Central memory CD4-positive, alpha-beta T cell (primary cell): Measurements from ENCODE around the gene TBC1D12.
"Not testable (repeated sequence)": the region's sequence is repeated elsewhere in the genome, so short reads cannot be mapped to it uniquely, and the experiment has no call there.

Experiments
- DNase-seq: peaks from one replicate; pipeline ENCODE4 v3.0.0; 2022

TBC1D12 gene

DNA sequence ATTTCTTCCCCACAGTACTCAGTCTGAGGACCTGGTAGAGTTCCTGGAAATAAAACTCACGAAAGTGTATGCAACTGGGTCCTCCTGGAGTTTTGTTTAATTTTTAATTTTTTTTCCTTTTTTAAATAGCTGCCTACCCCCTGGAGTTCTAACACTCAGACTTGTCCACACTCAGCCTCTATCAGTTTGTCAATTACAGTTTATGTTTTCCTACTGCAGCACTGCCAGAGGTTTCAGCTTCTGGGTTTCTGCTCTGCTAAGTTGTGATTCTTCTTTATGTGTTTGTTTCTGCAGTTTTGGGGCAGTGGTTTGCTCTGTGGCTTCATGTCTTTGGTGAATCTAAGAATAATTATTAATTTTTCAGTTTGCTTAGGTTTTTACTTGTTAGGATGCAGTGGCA is 59.2 kb downstream of the TBC1D12 start:
- no peak for DNase-seq

DNA sequence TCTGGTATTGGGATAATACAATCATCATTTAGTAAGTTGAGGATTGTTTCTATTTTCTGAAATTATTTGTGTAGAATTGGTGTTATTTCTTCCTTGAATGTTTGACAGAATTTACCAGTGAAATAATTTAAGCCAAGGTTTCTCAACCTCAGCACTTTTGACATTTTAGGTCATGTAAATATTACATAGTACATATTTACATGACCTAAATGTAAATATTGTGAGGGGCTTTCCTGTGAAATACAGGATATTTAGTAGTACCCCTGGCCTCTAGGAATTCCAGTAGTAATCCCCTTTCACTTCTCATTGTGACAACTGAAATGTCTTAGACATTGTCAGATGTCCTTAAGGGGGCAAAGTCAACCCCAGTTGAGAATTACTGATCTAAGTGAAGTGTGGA is 59.8 kb downstream of the TBC1D12 start:
- DNase-seq, result no peak

DNA sequence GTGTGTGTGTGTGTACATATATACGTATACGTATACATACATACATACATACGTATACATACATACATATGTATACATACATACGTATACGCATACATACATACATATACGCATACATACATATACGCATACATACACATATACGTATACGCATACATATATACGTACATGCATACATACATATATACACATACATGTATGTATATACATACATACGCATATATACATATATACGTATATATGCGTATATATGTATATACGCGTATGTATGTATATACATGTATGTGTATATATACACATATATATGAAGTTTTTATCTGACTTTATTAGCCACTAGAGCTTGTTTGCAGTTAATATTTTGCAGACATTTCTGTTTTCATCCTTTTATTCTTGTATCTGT is 63.3 kb downstream of the TBC1D12 start:
- no peak for DNase-seq

- DNase-seq, result no peak
Measured at GRCh38 chr10:94481410-94481809, 79.1 kb downstream of the TBC1D12 start.

DNA sequence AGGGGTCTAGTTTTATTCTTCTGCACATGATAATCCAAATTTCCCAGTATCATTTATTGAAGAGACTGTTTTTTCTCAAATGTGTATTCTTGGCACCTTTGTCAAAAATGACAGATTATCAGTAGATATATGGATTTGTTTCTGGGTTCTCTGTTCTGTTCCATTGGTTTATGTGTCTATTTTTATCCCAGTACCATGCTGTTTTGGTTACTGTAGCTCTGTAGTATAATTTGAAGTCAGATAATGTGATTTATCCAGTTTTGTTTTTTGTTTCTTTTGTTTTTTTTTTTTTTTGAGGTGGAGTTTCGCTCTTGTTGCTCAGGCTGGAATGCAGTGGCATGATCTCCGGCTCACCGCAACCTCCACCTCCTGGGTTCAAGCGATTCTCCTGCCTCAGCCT is 81.6 kb downstream of the TBC1D12 start:
- DNase-seq, result no peak

DNA sequence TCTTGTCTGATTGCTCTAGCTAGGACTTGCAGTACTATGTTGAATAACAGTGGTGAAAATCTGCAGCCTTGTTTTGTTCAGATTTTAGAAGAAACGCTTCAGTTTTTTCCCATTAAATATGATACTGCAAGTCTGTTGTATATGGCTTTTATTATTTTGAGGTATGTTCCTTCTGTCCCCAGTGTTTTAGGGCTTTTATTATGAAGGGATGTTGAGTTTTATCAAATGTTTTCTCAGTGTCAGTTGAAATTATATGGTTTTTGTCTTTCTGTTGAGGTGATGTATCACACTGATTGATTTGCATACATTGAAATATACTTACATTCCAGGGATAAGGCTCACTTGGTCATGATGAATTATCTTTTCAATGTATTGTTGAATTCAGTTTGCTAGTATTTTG is 82.8 kb downstream of the TBC1D12 start:
- DNase-seq, result no peak

DNA sequence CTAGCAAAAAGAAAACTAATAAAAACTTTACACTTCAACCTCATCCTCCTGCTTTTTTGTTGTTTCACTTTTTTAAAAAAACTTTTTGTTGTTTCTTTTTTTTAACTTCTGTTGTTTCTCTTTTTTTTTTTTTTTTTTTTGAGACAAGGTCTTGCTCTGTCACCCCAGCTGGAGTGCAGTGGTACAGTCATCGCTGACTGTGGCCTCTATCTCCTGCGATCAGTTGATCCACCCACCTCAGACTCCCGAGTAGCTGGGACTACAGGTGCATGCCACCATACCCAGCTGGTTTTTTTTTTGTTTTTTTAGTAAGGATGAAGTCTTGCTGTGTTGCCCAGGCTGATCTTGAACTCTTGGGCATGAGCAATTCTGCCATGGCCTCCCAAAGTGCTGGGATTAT is 85.2 kb downstream of the TBC1D12 start:
- no peak for DNase-seq

GRCh38 chr10:94489107-94489506 is 86.8 kb downstream of the TBC1D12 start:
- DNase-seq, result no peak

DNA sequence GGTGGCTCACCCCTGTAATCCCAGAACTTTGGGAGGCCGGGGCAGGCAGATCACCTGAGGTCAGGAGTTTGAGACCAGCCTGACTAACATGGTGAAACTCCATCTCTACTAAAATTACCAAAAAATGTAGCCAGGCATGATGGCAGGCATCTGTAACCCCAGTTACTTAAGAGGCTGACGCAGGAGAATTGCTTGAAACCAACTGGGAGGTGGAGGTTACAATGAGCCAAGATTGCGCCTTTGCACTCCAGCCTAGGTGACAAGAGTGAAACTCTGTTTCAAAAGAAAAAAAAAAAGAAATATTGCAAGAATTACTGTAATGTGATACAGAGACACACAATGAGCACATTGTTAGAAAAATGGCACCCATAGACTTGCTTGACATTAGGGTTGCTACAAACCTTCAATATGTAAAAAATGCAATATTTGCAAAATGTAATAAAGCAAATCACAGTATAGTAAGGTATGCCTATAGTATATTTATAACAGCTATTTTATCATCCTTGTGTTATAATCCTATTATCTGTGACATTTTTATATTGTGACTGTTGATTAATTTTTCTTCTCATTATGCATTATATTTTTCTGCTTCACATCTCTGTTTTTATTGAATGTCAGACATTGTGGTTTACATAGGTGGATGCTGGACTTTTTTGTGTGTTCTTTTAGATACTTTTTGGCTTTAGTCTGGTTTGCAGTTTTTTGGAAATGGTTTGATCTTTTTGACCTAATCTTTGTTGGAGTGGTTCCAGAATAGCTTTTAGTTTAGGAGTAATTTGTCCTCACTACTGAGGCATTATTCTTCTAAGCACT is 87.8 kb downstream of the TBC1D12 start:
- DNase-seq, result no peak

DNA sequence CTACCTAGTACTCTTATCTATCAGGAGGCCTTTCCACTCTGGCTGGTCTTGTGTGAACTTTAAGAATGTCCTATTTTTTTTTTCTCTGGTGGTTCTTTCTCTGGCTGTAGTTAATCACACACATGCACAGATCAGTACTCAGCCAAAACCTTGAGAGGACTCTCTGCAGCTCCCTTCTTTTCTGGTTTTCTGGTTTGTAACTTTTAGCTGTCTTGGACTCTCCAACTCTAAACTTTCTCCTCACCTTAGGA is 88.4 kb downstream of the TBC1D12 start:
- no peak for DNase-seq

- no peak for DNase-seq
Measured at GRCh38 chr10:94493463-94493862, 91.1 kb downstream of the TBC1D12 start.

GRCh38 chr10:94496010-94496409 is 93.7 kb downstream of the TBC1D12 start:
- no peak for DNase-seq

- no peak for DNase-seq
Measured at GRCh38 chr10:94496646-94497045, 94.3 kb downstream of the TBC1D12 start.

- no peak for DNase-seq
Measured at GRCh38 chr10:94500063-94500462, 97.7 kb downstream of the TBC1D12 start.

- DNase-seq, result no peak
Measured at GRCh38 chr10:94521276-94522250, 119.2 kb downstream of the TBC1D12 start.

DNA sequence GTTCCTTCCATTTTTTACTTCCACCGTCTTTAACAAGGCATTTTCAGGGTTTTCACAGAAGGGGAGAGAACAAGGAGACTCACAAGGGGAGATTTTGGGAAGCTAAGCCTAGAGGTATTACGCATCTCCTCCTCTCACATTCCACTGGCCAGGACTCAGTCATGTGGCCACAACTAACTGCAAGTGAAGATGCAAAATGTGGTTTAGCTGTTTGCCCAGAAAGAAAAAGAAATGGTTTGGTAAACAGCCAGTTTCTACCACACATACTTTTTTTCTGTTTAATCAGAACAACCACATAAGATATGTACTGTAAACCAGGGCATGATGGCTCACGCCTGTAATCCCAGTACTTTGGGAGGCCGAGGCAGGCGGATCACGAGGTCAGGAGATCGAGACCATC is 121.8 kb downstream of the TBC1D12 start:
- no peak for DNase-seq

GRCh38 chr10:94524711-94525110 is 122.4 kb downstream of the TBC1D12 start:
- no peak for DNase-seq

GRCh38 chr10:94531550-94531949 is 129.2 kb downstream of the TBC1D12 start:
- not testable (repeated sequence) for DNase-seq

GRCh38 chr10:94533027-94533426 is 130.7 kb downstream of the TBC1D12 start:
- no peak for DNase-seq

- DNase-seq, result not testable (repeated sequence)
Measured at GRCh38 chr10:94542282-94542681, 139.9 kb downstream of the TBC1D12 start.

DNA sequence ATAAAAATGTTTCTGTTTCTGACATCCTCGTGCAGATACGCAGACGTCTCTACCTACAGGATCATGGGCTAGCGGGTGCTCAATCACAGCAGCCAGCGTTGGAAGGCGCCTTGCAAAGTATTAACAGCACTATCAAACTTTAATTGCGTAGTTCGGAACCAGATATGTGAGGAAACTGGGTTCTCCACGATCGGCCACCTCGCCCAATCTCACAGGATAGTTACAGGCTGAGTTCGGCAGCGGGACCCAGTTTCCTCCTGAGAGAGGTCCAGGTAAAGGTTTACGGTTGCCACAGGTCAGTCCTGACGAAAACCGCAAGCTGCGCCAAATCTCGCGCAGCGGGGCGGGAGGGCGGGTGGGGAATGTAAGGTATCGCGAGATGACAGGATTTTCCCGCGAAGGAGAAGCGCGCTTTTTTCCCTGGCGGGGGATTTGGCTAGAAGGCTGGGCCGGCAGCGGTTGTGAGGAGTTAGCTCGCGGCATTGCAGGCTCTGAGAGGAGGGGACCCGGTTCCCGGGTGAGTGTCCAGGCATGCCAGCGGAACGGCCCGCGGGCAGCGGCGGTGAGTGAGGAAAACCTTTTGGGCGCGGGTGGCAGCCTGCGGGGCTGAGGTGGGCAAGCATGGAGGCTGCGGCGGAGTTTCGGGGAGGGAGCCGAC is 143.2 kb downstream of the TBC1D12 start, which contains the start of gene HELLS:
HELLS (plus strand) TSS at position 398 of the 658 bp plus-strand sequence; CDS start at position 532, 134 bp downstream.
- DNase-seq, result peak; percentile 67

GRCh38 chr10:94546049-94546900 is 143.9 kb downstream of the TBC1D12 start:
- no peak for DNase-seq

DNA sequence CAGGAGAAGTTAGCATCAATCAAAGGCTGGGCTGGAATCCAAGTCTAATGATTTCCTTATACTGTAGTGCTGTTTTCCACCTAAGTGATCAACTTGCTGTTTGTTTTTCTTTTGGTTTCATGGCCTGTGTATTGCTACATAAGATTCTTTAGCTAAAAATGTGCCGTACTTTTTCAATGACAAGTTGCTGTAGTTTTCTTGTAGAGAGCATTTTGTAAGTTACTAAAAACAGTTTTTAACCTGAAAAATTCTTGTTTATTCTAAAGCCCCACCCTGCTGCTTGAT is 144.5 kb downstream of the TBC1D12 start:
- no peak for DNase-seq
